Gastroesophageal sphincter (tissue), 3 donors: Measurements from ENCODE around the gene GRIA4.

Source experiments
- POLR2A ChIP-seq, 2 donors: fragments of 450-650 bp; IDR thresholded peaks; one replicate each; pipeline ENCODE4 v1.6.1; 2017; ENCODE audit warnings: antibody characterized with exemption in 2 of 2, mild to moderate bottlenecking in 2 of 2, moderate library complexity in 1 of 2
- POLR2AphosphoS5 ChIP-seq: sonication (generic); formaldehyde crosslinking; IDR thresholded peaks from one replicate; pipeline ENCODE4 v1.6.1; 2017; ENCODE audit warnings: antibody characterized with exemption
- TF ChIP-seq, protein P1 (sequence below), 4 experiments: fragments of 200-600 bp in 2 of 4; fragments of 450-650 bp in 2 of 4; sonication (generic) in 1 of 4; IDR thresholded peaks; one replicate each; pipeline ENCODE4 v1.5.1; 2017 to 2019; ENCODE audit warnings: antibody characterized with exemption in 4 of 4, mild to moderate bottlenecking in 2 of 4, moderate library complexity in 2 of 4

DNA sequence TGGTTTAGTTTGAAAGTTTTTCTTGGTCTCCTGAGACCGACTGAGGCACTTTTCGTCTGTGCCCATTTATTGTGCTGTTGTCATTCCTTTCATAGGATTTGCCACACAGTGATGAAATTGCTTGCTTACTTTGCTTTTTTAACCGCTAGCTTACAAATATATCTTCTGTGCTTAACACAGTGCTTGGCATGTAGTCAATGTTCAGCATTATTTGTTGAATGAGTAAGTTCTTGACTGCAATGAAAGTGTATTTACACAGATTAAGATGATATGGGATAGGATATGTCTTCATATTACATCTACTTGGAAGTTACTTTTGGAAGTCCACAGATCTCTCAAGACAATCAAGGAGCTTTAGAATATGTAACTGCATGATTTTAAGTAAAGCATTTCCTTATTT is 91.2 kb downstream of the GRIA4 start:
- TF ChIP-seq, protein P1, sequence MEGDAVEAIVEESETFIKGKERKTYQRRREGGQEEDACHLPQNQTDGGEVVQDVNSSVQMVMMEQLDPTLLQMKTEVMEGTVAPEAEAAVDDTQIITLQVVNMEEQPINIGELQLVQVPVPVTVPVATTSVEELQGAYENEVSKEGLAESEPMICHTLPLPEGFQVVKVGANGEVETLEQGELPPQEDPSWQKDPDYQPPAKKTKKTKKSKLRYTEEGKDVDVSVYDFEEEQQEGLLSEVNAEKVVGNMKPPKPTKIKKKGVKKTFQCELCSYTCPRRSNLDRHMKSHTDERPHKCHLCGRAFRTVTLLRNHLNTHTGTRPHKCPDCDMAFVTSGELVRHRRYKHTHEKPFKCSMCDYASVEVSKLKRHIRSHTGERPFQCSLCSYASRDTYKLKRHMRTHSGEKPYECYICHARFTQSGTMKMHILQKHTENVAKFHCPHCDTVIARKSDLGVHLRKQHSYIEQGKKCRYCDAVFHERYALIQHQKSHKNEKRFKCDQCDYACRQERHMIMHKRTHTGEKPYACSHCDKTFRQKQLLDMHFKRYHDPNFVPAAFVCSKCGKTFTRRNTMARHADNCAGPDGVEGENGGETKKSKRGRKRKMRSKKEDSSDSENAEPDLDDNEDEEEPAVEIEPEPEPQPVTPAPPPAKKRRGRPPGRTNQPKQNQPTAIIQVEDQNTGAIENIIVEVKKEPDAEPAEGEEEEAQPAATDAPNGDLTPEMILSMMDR (IDR thresholded peaks at IDR 0.05) = no peak
- TF ChIP-seq POLR2A (IDR thresholded peaks at IDR 0.05) (no peak), POLR2AphosphoS5 (no peak)
